B cell (primary cell): Measurements from ENCODE around the gene MED17. TPM values are rescaled to one million over a fixed set of nuclear protein-coding genes. Genes with fewer than 3 reads are reported as not detected.

Experiments
- ATAC-seq: fragments of 200-7000 bp; cut with Tn5 transposase; one replicate; pipeline ENCODE4 v1.10.0; 2021; ENCODE audit warnings: low read depth, mild to moderate bottlenecking, moderate number of reproducible peaks, moderate library complexity
- CTCF ChIA-PET: fragments of 350-600 bp; sonication (Branson Sonifier 250); formaldehyde crosslinking; loops from one replicate; lab custom pipeline; 2021; ENCODE audit warnings: antibody characterized with exemption, inconsistent platforms; lab: Charles Lee
- POLR2A ChIA-PET: fragments of 350-600 bp; sonication (Branson Sonifier 250); formaldehyde crosslinking; loops from one replicate; lab custom pipeline; 2021; ENCODE audit warnings: antibody characterized with exemption; lab: Charles Lee
- DNase-seq: peaks from one replicate; pipeline ENCODE4 v3.0.0; 2013
- H2AFZ ChIP-seq: 2 replicates; pipeline ENCODE4 v1.6.1; 2012; ENCODE audit warnings: mild to moderate bottlenecking, low read depth, low read length; ENCODE audit not compliant: insufficient read depth, poor library complexity, severe bottlenecking
- H3K27ac ChIP-seq, 2 donors: 1 replicate in 1 of 2; 2 replicates in 1 of 2; pipeline ENCODE4 v1.5.1; 2012 to 2013; ENCODE audit warnings: low read length in 2 of 2, mild to moderate bottlenecking in 2 of 2, moderate library complexity in 1 of 2
- H3K27me3 ChIP-seq, 4 experiments: fragments of 200-600 bp in 1 of 4; sonication (generic) in 1 of 4; replicated peaks in 1 of 4; 1 replicate in 2 of 4; 2 replicates in 2 of 4; pipeline versions ENCODE4 v1.6.1 to v1.7.0; 2013 to 2016; ENCODE audit warnings: low read length in 3 of 4, mild to moderate bottlenecking in 2 of 4, mixed read lengths in 1 of 4, moderate library complexity in 1 of 4; ENCODE audit not compliant: insufficient read depth in 4 of 4, control insufficient read depth in 3 of 4; ENCODE audit errors: control extremely low read depth in 1 of 4
- H3K36me3 ChIP-seq, 2 experiments: replicated peaks in 1 of 2; 1 replicate in 1 of 2; 2 replicates in 1 of 2; pipeline versions ENCODE4 v1.6.1 to v1.7.1; 2013; ENCODE audit warnings: low read length in 1 of 2; ENCODE audit not compliant: insufficient read depth in 2 of 2, control insufficient read depth in 1 of 2; ENCODE audit errors: control extremely low read depth in 1 of 2, extremely low read depth in 1 of 2
- H3K4me1 ChIP-seq, 2 donors: fragments of 200-600 bp in 1 of 2; sonication (generic) in 1 of 2; 1 replicate in 1 of 2; 2 replicates in 1 of 2; pipeline versions ENCODE4 v1.5.1 to v1.6.1; 2013 to 2017; ENCODE audit warnings: low read length in 2 of 2; ENCODE audit not compliant: control insufficient read depth in 2 of 2, insufficient read depth in 2 of 2
- H3K4me2 ChIP-seq: replicated peaks from 2 replicates; pipeline ENCODE3; 2012; ENCODE audit warnings: mild to moderate bottlenecking, low read depth, low read length; ENCODE audit not compliant: poor library complexity, severe bottlenecking
- H3K4me3 ChIP-seq, 5 experiments: fragments of 200-600 bp in 1 of 5; sonication (generic) in 1 of 5; 1 replicate in 3 of 5; 2 replicates in 2 of 5; pipeline versions ENCODE4 v1.5.1 to v1.7.0; 2011 to 2016; ENCODE audit warnings: low read length in 4 of 5, mild to moderate bottlenecking in 4 of 5, low read depth in 2 of 5, control low read depth in 1 of 5, moderate library complexity in 1 of 5; ENCODE audit not compliant: insufficient read depth in 1 of 5; ENCODE audit errors: control extremely low read depth in 1 of 5, extremely low read depth in 1 of 5
- H3K79me2 ChIP-seq: fragments of 200-600 bp; sonication (generic); one replicate; pipeline ENCODE4 v1.6.0; 2016; ENCODE audit warnings: low read length; ENCODE audit not compliant: control insufficient read depth, insufficient read depth
- H3K9ac ChIP-seq: fragments of 200-600 bp; sonication (generic); 2 replicates; pipeline ENCODE4 v1.6.1; 2017; ENCODE audit warnings: mild to moderate bottlenecking, low read length, moderate library complexity
- H3K9me3 ChIP-seq, 3 donors: one replicate each; pipeline versions ENCODE4 v1.6.1 to v1.7.1; 2013; ENCODE audit warnings: low read length in 2 of 3; ENCODE audit not compliant: control insufficient read depth in 2 of 3, insufficient read depth in 1 of 3; ENCODE audit errors: control extremely low read depth in 1 of 3
- H4K20me1 ChIP-seq: 2 replicates; pipeline ENCODE4 v1.6.0; 2012; ENCODE audit warnings: mild to moderate bottlenecking, low read length; ENCODE audit not compliant: insufficient read depth, control insufficient read depth, poor library complexity, severe bottlenecking
- H3K27ac Mint-ChIP-seq: one replicate; pipeline ENCODE4 v1.8.0; 2021; ENCODE audit warnings: mixed read lengths
- H3K27me3 Mint-ChIP-seq: one replicate; pipeline ENCODE4 v1.8.0; 2021; ENCODE audit warnings: mixed read lengths
- H3K4me1 Mint-ChIP-seq: one replicate; pipeline ENCODE4 v1.8.0; 2021; ENCODE audit warnings: mixed read lengths
- H3K4me3 Mint-ChIP-seq: one replicate; pipeline ENCODE4 v1.8.0; 2021; ENCODE audit warnings: mixed read lengths
- H3K9me3 Mint-ChIP-seq: one replicate; pipeline ENCODE4 v1.8.0; 2022; ENCODE audit warnings: mixed read lengths; ENCODE audit not compliant: insufficient read depth
- CTCF ChIP-seq: fragments of 200-600 bp; IDR thresholded peaks from one replicate; pipeline ENCODE4 v1.8.0; 2022; ENCODE audit warnings: antibody characterized with exemption, mild to moderate bottlenecking
- EZH2 ChIP-seq: IDR thresholded peaks from 2 replicates; pipeline ENCODE4 v1.6.1; 2012; ENCODE audit warnings: borderline replicate concordance, low read depth, mild to moderate bottlenecking, moderate library complexity, low read length; ENCODE audit not compliant: insufficient read depth, poor library complexity, severe bottlenecking
- WGBS: methylation state at CpG from one replicate; pipeline ENCODE4 v1.1.5; 2013; ENCODE audit warnings: missing lambda C conversion rate; ENCODE audit not compliant: insufficient coverage; 5-methylcytosine and 5-hydroxymethylcytosine counted together
- intact Hi-C: fragments of 100-400 bp; cut with micrococcal nuclease; formaldehyde crosslinking; loops from one replicate; pipeline ENCODE4 v1.10.0; 2022
- polyA plus RNA-seq: library from polyadenylated mRNA; depleted of rRNA; stranded (reverse); fragments of >200 nt; gene quantifications from 2 replicates; pipeline ENCODE4 v1.2.3, GENCODE V29; 2012
- total RNA-seq, 2 donors: library from RNA; stranded (reverse); fragments of 120-200 nt in 1 of 2; gene quantifications; 1 replicate in 1 of 2; 2 replicates in 1 of 2; pipeline versions ENCODE4 v1.2.3 to v1.2.4, GENCODE V29; 2013 to 2022

MED17 gene
- total and polyA plus RNA-seq, 2 donors (not counting 1 experiment from before 2014, with no cell fraction given) = 26.1 to 78.1 TPM

GRCh38 chr11:93857413-93858120 lies 73.5 kb downstream of the MED17 start:
- Histone ChIP-seq H3K4me3 (no peak overlapping the region), H3K36me3 (no peaks in the 10 kb centered on the region), H3K9ac (no peak overlapping the region), H3K27ac (no peak overlapping the region), H3K4me1 (no peaks in the 10 kb centered on the region), H4K20me1 (no peaks in the 10 kb centered on the region), H3K79me2 (no peaks in the 10 kb centered on the region), H2AFZ (no peak overlapping the region), H3K9me3 (no peaks in the 10 kb centered on the region), H3K27me3 (no peaks in the 10 kb centered on the region), H3K4me2 (no peak overlapping the region)
- Mint-ChIP-seq H3K4me1 (no peaks in the 10 kb centered on the region), H3K27me3 (peaks cover 8% of the 10 kb centered on the region), H3K9me3 (no peaks in the 10 kb centered on the region), H3K27ac (no peak overlapping the region), H3K4me3 (no peak overlapping the region)
- intact Hi-C loops = no loop called here
- POLR2A ChIA-PET = no interaction called here
- no peak for TF ChIP-seq EZH2
- TF ChIP-seq CTCF = no peak
- CTCF ChIA-PET = no interaction called here
- DNase-seq (no peak), ATAC-seq (no peak)
- 90% methylated on average over 2 of the region's 3 CpGs for whole genome bisulfite sequencing

GRCh38 chr11:93858121-93858775 lies 74.2 kb downstream of the MED17 start:
- Histone ChIP-seq H3K4me3 (no peak overlapping the region), H3K4me1 (no peaks in the 10 kb centered on the region), H3K79me2 (no peaks in the 10 kb centered on the region), H3K9ac (no peak overlapping the region), H4K20me1 (no peaks in the 10 kb centered on the region), H2AFZ (no peak overlapping the region), H3K27me3 (no peaks in the 10 kb centered on the region), H3K27ac (no peak overlapping the region), H3K9me3 (no peaks in the 10 kb centered on the region), H3K36me3 (no peaks in the 10 kb centered on the region), H3K4me2 (no peak overlapping the region)
- ATAC-seq (no peak), DNase-seq (no peak)
- H3K9me3 Mint-ChIP-seq = no peaks in the 10 kb centered on the region
- WGBS = 62% methylated on average over 3 of the region's 3 CpGs
- peaks cover 5% of the 10 kb centered on the region for H3K27me3 Mint-ChIP-seq
- TF ChIP-seq EZH2 = no peak
- TF ChIP-seq CTCF = no peak
- ChIA-PET POLR2A (no interaction called here), CTCF (no interaction called here)
- intact Hi-C loops = no loop called here
- no peak overlapping the region for H3K27ac Mint-ChIP-seq
- H3K4me1 Mint-ChIP-seq = no peaks in the 10 kb centered on the region
- no peak overlapping the region for H3K4me3 Mint-ChIP-seq
